ENCODE results near the gene COL8A1. TPM values are rescaled to one million over a fixed set of nuclear protein-coding genes. Genes with fewer than 3 reads are reported as not detected.
"Not testable (repeated sequence)": the region's sequence is repeated elsewhere in the genome, so short reads cannot be mapped to it uniquely, and the experiment has no call there.

The COL8A1 gene
- total RNA-seq, 1 experiment from 2014 or later: not detected

- in situ Hi-C loops (cut with HindIII; ENCODE audit: low pct_unique_long_range_greater_than_20kb, low sequenced_read_pairs); DNase-seq (ENCODE audit: low read depth, low spot score): not testable (repeated sequence)
Measured at GRCh38 chr3:99841949-99842348, 203.6 kb downstream of the COL8A1 start.

DNA sequence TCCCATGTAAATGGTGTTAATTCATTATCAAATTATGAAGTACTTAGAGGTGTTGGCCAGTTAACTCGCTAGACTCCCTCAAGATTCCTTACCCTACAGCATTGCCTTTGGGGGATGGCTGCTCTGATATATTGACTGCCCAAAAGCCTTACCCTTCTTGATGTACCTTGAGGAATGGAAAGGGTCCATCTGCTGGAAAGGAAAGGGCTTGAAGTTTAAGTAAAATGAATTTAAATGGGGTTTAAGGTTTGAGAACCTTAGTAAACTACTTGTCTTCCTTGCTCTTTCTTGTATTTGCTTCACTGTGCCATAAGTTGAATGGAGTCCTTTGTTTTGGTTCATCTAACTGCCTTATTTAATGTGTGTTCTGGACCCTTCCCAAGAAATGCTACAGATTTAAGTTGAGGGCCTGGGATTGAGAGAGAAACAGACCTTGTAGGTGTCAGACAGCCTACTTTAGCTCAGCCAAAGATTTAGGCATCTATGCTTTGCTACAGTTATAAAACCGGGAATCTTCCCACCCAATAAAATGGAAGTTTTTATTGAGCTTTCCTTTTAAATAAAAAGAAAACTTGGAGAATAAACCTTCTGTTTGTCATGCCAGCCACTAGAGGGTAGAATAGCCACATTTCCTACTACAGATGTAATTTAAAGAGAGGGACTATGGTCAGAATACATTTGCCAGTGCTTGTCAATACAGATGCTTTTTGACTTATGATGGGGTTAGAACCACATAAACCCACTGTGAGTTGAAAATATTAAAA lies 204.6 kb downstream of the COL8A1 start:
- DNase-seq (ENCODE audit: low read depth, low spot score): peak; percentile 67
- in situ Hi-C loops (cut with HindIII; ENCODE audit: low pct_unique_long_range_greater_than_20kb, low sequenced_read_pairs): no loop called here

DNA sequence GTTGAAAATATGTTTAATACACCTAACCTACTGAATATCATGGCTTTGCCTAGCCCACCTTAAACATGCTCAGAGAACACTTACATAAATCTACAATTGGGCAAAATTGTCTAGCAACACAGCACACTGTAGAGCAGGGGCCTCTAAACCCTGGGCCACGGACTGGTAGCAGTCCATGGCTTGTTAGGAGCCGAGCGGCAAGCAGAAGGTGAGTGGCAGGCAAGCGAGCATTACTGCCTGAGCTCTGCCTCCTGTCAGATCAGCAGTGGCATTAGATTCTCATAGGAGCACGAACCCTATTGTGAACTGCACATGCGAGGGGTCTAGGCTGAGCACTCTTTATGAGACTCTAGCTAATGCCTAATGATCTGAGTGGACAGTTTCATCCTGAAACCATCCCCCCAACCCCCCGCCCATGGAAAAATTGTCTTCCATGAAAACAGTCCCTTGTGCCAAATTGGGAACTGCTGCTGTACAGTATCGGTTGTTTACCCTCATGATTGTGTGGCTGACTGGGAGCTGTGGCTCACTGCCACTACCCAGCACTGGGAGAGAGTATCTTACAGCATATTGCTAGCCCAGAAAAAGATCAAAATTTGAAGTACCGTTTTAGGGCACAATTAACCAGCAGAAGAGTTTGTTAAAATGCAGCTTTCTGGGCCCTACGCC lies 205.3 kb downstream of the COL8A1 start:
- in situ Hi-C loops (cut with HindIII; ENCODE audit: low pct_unique_long_range_greater_than_20kb, low sequenced_read_pairs): no loop called here

DNA sequence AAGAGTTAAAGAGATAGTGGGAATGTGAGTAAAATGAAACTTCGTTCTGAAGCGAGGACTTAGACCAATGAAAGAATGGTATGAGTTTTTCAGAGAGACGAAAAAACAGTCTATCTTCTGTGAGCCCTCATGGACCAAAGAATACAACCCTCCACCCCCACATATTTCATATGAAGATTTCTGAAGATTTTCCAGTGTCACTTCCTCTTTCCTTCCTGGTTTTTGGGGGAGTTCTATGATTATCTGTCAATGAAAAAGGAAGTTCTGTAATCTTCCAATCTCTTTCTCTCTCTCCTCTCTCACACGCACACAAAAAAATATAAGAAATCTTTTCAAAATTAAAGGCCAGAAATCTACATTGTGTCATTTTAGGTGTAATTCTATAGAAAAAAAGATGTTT lies 206.9 kb downstream of the COL8A1 start:
- in situ Hi-C loops (cut with HindIII; ENCODE audit: low pct_unique_long_range_greater_than_20kb, low sequenced_read_pairs): no loop called here
- no peak for DNase-seq (ENCODE audit: low read depth, low spot score)

More for the DNA sequence above, 205.3 kb downstream of the COL8A1 start:
- DNase-seq (ENCODE audit: low read depth, low spot score): no peak

DNA sequence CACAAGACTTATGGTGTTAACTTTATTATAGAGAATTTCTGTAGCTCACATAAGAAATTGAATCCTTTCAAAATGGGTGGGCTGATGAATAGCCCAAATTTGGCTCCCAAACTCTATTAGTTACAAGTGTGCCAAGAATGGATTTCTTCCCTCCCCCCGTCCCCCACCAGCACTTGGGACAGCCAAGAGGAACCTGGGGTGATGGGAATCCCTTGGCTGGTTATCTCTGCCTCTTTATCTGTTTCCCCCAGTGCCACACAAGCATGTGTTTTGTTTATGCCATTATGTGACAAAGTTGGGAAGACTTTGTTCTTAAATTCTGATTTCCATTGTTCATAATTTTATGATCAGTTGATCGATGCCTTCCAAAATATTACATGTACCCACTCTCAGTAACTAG lies 207.6 kb downstream of the COL8A1 start:
- no peak for DNase-seq (ENCODE audit: low read depth, low spot score)
- in situ Hi-C loops (cut with HindIII; ENCODE audit: low pct_unique_long_range_greater_than_20kb, low sequenced_read_pairs): no loop called here

- in situ Hi-C loops (cut with HindIII; ENCODE audit: low pct_unique_long_range_greater_than_20kb, low sequenced_read_pairs): no loop called here
Measured at GRCh38 chr3:99846477-99847160, 208.2 kb downstream of the COL8A1 start.

GRCh38 chr3:99848433-99848832 lies 210.0 kb downstream of the COL8A1 start:
- in situ Hi-C loops (cut with HindIII; ENCODE audit: low pct_unique_long_range_greater_than_20kb, low sequenced_read_pairs): no loop called here
- no peak for DNase-seq (ENCODE audit: low read depth, low spot score)

More at GRCh38 chr3:99846477-99847160, 208.2 kb downstream of the COL8A1 start:
- no peak for DNase-seq (ENCODE audit: low read depth, low spot score)

Other genes with a start within 250 kb of the COL8A1 start
- 50.7 and 51.7 TPM in 2 replicates for gene CMSS1, start 179.3 kb downstream of the COL8A1 start, total RNA-seq (2014; rRNA removed; shearing (Covaris generic))